Lung (tissue), 12 donors: ENCODE measurements around the gene ARIH2. TPM values are rescaled to one million over a fixed set of nuclear protein-coding genes. Genes with fewer than 3 reads are reported as not detected.
A peak's percentile ranks its signal among the peaks of the same experiment; 100 is the strongest.

Experiments used
- ATAC-seq: fragments of 200-7000 bp; cut with Tn5 transposase; one replicate; pipeline ENCODE4 v1.9.1; 2020; ENCODE audit warnings: moderate number of reproducible peaks; ENCODE audit not compliant: insufficient read depth, low FRiP score
- DNase-seq, 3 donors: peaks; one replicate each; pipeline ENCODE4 v3.0.0-alpha.2; 2013 to 2017
- H3K27ac ChIP-seq, 2 donors: one replicate each; pipeline ENCODE4 v1.5.1; 2013; ENCODE audit warnings: mild to moderate bottlenecking in 2 of 2, moderate library complexity in 2 of 2, control low read depth in 1 of 2, inconsistent platforms in 1 of 2, low read depth in 1 of 2, low read length in 1 of 2
- H3K27me3 ChIP-seq, 3 donors: one replicate each; pipeline ENCODE4 v1.5.1; 2013; ENCODE audit warnings: low read length in 2 of 3; ENCODE audit not compliant: control insufficient read depth in 3 of 3, insufficient read depth in 3 of 3
- H3K36me3 ChIP-seq, 4 donors: one replicate each; pipeline ENCODE4 v1.5.1; 2013; ENCODE audit warnings: low read length in 4 of 4, mild to moderate bottlenecking in 1 of 4, moderate library complexity in 1 of 4; ENCODE audit not compliant: control insufficient read depth in 4 of 4, insufficient read depth in 4 of 4
- H3K4me1 ChIP-seq, 5 donors: one replicate each; pipeline ENCODE4 v1.5.1; 2013; ENCODE audit warnings: low read length in 5 of 5, mild to moderate bottlenecking in 2 of 5, moderate library complexity in 1 of 5; ENCODE audit not compliant: control insufficient read depth in 5 of 5, insufficient read depth in 5 of 5
- H3K4me3 ChIP-seq: one replicate; pipeline ENCODE4 v1.5.1; 2013; ENCODE audit warnings: mild to moderate bottlenecking, control low read depth, moderate library complexity
- H3K9ac ChIP-seq, 2 donors: one replicate each; pipeline ENCODE4 v1.5.1; 2013; ENCODE audit warnings: low read length in 2 of 2, control low read depth in 1 of 2; ENCODE audit not compliant: insufficient read depth in 1 of 2
- H3K9me3 ChIP-seq, 4 donors: one replicate each; pipeline ENCODE4 v1.5.1; 2013; ENCODE audit warnings: low read length in 3 of 4, mild to moderate bottlenecking in 1 of 4, moderate library complexity in 1 of 4; ENCODE audit not compliant: control insufficient read depth in 4 of 4, insufficient read depth in 3 of 4
- CTCF ChIP-seq: IDR thresholded peaks from 2 replicates; pipeline ENCODE4 v1.5.1; 2012; ENCODE audit warnings: mild to moderate bottlenecking; ENCODE audit errors: control extremely low read depth, extremely low read depth
- WGBS, 2 donors: extraction: QIAGEN DNeasy Blood & Tissue Kit; methylation state at CpG; one replicate each; pipeline ENCODE4 v1.1.7; 2013; 5-methylcytosine and 5-hydroxymethylcytosine counted together
- polyA plus RNA-seq, 2 donors: library from polyadenylated mRNA; stranded (reverse); fragments of 200-250 nt; gene quantifications; one replicate each; pipeline ENCODE4 v1.2.1, GENCODE V29; 2013
- total RNA-seq, 2 donors: library from RNA; depleted of rRNA in 1 of 2; stranded (reverse); fragments of >200 nt in 1 of 2; gene quantifications; one replicate each; pipeline ENCODE4 v1.2.1, GENCODE V29; 2014 to 2021
- donor health status: control.
- donor health status: control.
- donor health status: Bipolar disorder and iron deficiency.
- donor health status: healthy.
- donor health status: DM: yes; HTN: yes; CAD: no.

Gene ARIH2
- total and polyA plus RNA-seq, 4 donors: 33.1 to 97.6 (median 65.6) TPM

GRCh38 chr3:49013738-49014660, 95.4 kb downstream of the ARIH2 start:
- peak; percentile 16 for TF ChIP-seq CTCF
- Histone ChIP-seq H3K9me3 (no peaks in the 10 kb centered on the region), H3K4me3 (no peak overlapping the region), H3K27ac (no peak overlapping the region), H3K36me3 (peaks cover 12 to 45% (median 30%) of the 10 kb centered on the region in 4 donors), H3K9ac (no peak overlapping the region), H3K4me1 (peaks cover 0 to 9% (median 6%) of the 10 kb centered on the region in 5 donors), H3K27me3 (no peaks in the 10 kb centered on the region)
- WGBS, 2 donors: 88 to 89% methylated on average over 24 of the region's 24 CpGs
- DNase-seq (no peak), ATAC-seq (no peak)

GRCh38 chr3:49015072-49015471, 96.4 kb downstream of the ARIH2 start:
- Histone ChIP-seq H3K27ac (no peak overlapping the region), H3K27me3 (no peaks in the 10 kb centered on the region), H3K9ac (no peak overlapping the region), H3K4me3 (no peak overlapping the region), H3K9me3 (no peaks in the 10 kb centered on the region), H3K36me3 (peaks cover 12 to 45% (median 30%) of the 10 kb centered on the region in 4 donors), H3K4me1 (peaks cover 2 to 15% (median 8%) of the 10 kb centered on the region in 5 donors)
- ATAC-seq (no peak), DNase-seq (no peak)
- WGBS, 2 donors: 86 to 88% methylated on average over 8 of the region's 8 CpGs
- TF ChIP-seq CTCF: no peak

GRCh38 chr3:49015765-49016164, 97.1 kb downstream of the ARIH2 start:
- H3K4me3 ChIP-seq: no peak overlapping the region
- 80 to 87% methylated on average over 6 of the region's 6 CpGs for WGBS, 2 donors
- peaks cover 12 to 45% (median 30%) of the 10 kb centered on the region in 4 donors for H3K36me3 ChIP-seq

More at GRCh38 chr3:49015765-49016164, 97.1 kb downstream of the ARIH2 start:
- no peak for TF ChIP-seq CTCF
- no peaks in the 10 kb centered on the region for H3K27me3 ChIP-seq
- peaks cover 6 to 22% (median 12%) of the 10 kb centered on the region in 5 donors for H3K4me1 ChIP-seq
- H3K9me3 ChIP-seq: no peaks in the 10 kb centered on the region
- DNase-seq (no peak), ATAC-seq (no peak)
- H3K27ac ChIP-seq: no peak overlapping the region
- H3K9ac ChIP-seq: no peak overlapping the region
